Choroid plexus epithelial cell (primary cell): ENCODE data around the gene TEPSIN.

ENCODE experiments used
- DNase-seq: peaks from one replicate; pipeline ENCODE4 v3.0.0-alpha.2; 2010; ENCODE audit warnings: low read depth
- H3K4me3 ChIP-seq: 2 replicates; pipeline ENCODE4 v1.5.1; 2011; ENCODE audit warnings: low read depth, mild to moderate bottlenecking, control low read depth, low read length, moderate library complexity
- TF ChIP-seq, protein P1 (sequence below): conservative IDR thresholded peaks from 2 replicates; pipeline ENCODE4 v1.5.1; 2011; ENCODE audit warnings: low read depth, mild to moderate bottlenecking, control low read depth, inconsistent platforms, low read length, moderate library complexity

TEPSIN gene

DNA sequence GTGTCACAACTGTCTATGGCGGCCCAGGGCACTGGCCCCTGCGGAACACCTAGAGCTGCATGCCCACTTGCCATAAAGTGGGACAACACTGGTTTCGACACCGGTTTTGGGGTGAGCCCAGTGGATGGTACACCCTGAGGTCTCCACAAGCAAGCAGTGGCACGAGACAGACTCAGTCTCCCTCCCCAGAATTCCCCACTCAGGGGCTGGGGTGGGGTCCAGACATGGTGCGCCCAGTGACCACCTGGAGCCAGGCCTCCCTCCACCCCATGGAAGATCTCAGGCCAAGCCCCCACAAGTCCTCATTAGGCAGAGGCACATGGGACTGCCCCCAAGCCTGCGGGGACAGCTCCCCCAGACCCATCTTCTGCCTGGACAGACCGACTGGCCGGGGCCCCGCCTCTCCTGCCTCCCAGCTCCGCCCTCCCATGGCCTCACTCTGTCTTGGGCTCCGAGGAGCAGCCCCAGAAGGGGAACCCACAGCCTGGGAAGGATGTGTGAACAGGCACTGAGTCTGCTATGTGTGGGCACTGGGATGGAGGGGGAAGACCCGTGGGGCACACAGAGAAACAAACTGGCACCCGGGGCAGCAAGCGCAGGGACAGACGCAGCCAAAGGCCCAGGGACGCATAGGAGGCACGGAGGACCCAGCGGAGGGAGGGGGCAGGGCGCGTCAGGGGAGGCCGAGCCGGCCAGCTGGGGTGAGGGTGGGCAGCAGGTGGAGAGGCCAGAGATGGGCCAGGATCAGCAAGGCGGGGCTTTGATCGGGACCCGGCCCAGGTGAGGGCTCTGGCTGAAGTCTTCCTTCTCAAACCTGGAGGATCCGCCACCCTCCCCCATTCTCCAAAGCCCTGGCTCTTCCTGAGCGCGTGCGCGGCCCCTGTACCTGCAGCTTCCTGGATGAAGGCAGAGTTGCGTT lies 2.8 kb downstream of the TEPSIN start:
- no peak for DNase-seq
- no peak overlapping the region for H3K4me3 ChIP-seq
- TF ChIP-seq, protein P1, sequence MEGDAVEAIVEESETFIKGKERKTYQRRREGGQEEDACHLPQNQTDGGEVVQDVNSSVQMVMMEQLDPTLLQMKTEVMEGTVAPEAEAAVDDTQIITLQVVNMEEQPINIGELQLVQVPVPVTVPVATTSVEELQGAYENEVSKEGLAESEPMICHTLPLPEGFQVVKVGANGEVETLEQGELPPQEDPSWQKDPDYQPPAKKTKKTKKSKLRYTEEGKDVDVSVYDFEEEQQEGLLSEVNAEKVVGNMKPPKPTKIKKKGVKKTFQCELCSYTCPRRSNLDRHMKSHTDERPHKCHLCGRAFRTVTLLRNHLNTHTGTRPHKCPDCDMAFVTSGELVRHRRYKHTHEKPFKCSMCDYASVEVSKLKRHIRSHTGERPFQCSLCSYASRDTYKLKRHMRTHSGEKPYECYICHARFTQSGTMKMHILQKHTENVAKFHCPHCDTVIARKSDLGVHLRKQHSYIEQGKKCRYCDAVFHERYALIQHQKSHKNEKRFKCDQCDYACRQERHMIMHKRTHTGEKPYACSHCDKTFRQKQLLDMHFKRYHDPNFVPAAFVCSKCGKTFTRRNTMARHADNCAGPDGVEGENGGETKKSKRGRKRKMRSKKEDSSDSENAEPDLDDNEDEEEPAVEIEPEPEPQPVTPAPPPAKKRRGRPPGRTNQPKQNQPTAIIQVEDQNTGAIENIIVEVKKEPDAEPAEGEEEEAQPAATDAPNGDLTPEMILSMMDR, result no peak

DNA sequence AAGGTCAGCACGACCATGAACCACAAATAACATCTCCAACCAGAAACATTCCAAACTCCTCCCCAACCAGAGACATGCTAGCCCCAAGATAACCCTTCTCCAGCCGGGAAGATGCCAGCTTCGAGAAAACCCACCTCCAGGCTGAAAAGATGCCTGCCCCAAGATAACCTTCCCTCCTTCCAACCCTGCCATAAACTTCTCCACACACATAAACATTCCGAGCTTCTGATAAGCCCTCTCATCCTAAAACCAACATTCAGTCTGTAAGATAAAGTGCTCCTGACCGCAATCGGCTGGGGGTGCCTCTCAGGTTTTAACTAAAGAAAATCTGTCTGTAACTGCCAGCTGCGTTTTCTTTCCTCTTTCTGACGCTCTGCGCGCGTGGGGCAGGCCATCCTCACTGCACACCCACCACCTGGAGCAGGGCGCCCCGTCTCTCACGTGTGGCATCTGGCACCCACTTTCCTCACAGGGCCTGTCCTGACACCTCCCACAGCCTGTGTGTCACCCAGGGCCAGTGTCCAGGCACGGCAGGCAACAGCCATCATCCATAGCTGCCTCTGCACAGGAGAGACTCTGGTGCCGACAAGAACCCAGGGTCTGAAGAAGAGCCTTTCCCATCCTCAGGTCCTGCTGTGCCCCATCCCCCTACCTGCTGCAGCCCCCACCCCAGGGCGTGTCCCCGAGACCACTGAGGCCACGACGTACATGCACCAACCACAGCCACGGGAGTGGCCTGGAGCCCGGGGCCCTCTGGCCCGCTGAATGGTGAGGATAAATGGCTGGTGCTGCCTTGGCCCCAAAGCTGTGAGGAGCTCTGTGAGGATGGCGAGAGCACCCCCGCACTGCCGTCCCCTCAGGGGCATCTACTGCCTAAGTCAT lies 3.7 kb downstream of the TEPSIN start:
- H3K4me3 ChIP-seq, result no peak overlapping the region
- TF ChIP-seq, protein P1, result no peak
- no peak for DNase-seq

DNA sequence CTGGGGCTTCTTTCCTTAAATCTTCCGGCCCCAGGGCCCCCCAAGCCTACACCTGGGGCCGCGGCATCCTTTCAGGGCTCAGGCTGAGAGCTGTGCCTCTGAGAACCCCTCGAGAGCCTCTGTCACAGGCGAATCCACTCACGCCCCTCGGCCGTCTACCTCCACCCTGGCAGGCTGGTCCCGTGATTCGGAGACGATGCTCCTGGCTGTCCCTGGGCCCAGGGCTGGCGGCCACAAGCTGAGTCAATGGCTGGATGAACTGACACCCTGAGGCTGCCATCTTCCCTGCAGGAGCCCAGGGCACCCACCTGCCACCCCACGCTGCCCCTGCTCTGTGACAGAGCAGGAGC lies 4.4 kb downstream of the TEPSIN start:
- no peak for DNase-seq
- no peak overlapping the region for H3K4me3 ChIP-seq
- TF ChIP-seq, protein P1, result no peak

DNA sequence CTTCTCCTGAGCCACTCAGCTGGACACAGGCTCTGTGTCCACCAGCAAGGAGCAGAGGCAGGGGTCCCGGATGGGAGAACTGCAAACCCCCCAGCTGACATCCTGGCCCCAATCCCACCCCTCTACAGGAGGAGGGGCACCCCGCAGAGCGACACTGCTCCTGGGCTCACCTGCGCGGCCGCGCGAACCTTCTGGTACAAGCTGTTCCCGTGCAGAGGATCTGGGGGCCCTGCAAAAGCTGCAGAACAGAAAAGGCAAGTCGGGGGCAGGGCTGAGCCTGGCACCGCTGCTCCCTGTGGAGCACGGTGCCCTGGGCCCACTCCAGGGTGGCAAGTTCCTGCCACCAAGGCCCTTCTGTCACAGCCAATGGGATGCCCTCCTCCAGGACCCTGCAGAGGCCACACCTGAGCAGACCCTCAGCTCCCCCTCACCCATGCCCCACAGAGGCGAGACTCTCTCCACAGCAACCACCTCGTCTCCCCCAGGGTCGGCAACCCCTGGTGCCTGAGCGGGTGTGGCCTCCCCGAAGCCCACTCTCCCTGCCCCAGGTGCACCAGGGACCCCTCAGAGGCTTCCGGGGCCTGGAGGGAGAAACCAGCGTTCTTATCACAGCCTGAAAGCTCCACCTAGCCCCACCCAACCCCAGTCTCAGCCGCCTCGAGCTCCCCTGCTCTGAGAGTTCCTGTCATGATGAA lies 4.9 kb downstream of the TEPSIN start:
- DNase-seq, result no peak
- no peak overlapping the region for H3K4me3 ChIP-seq
- TF ChIP-seq, protein P1, result no peak

DNA sequence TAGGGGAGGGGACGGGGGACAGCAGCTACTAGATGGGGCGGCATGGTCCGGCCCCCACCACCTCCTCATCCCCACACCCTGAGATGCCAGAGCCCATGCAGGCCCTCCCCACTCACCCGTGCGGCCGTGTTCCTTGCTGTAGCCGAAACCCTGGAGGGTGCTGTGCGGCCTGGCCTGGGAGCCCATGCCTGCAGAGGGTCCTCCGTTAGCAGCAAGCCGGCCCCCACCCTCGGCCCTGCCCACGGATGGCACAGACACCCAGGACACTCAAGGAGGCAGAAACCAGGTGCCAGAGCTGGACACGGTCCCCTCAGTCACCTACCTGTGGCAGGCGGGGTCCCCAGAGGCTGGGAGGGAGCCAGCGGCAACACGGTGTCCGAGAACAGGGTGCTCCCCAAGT lies 5.5 kb downstream of the TEPSIN start:
- DNase-seq, result no peak
- TF ChIP-seq, protein P1, result no peak
- no peak overlapping the region for H3K4me3 ChIP-seq

DNA sequence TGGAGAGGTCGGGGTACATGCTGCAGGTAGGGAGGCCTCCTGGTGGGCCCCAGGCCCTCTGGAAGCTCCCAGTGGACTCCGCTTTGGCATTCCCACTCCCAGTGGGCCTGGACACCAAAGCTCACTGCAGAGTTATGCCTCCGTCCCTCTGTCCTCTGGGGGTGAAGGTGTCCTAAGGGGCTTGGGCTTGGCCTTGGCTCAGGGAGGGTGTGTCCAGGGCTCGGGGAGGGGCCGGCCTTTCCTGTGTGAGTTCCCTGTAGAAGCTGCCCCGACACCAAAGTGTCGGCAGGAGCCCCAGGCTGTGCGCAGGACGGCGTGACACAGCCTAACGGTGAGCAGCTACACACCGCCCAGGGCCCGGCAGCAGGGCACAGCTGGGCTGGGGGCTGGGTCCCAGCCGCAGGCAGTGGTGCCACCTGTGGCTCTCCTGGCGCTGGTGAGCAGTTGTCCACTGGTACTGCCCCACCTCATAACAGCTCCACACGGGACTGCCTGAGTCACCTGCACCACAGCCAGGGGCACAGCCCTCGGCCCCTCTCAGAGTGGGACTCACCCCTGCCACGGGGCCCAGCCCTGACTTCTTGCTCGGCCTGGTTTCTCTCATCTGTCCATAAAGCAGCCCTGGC lies 6.1 kb downstream of the TEPSIN start:
- TF ChIP-seq, protein P1, result no peak
- no peak overlapping the region for H3K4me3 ChIP-seq
- DNase-seq, result no peak
